ENCODE measurements around the gene TACR1.

- TF ChIP-seq POLR2A (IDR thresholded peaks at IDR 0.05; ENCODE audit: low read depth) (no peak), CTCF (IDR thresholded peaks at IDR 0.05) (no peak), EP300 (IDR thresholded peaks at IDR 0.05) (no peak), POLR2AphosphoS5 (IDR thresholded peaks at IDR 0.05) (no peak)
Measured at GRCh38 chr2:75204833-75205232, 5.5 kb upstream of the TACR1 start.
